Measurements from ENCODE around the gene ZBTB20. TPM values are rescaled to one million over a fixed set of nuclear protein-coding genes. Genes with fewer than 3 reads are reported as not detected.

ZBTB20 gene
- total and polyA plus RNA-seq, 12 donors: 0.57 to 105 (median 86.8) TPM

DNA sequence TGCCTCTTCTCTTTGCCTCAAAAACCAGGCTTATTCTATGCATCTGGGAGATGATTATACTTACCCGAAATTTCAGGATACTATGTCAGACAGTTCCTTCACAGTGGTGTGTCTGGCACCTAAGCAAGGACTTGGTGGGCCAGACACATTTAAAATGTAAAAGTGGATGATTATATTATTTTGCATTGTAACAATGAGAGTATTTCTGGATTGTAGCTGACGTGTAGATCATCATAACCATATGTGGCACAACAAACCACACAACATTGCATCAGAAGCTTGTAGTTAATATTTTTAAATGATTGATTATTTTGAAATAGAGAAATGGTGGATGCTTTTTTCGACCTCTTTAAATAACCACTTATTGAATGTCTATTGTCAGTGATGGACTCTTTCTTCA, 744.2 kb downstream of the ZBTB20 start:
- no peak for ATAC-seq
- TF ChIP-seq, protein P1, sequence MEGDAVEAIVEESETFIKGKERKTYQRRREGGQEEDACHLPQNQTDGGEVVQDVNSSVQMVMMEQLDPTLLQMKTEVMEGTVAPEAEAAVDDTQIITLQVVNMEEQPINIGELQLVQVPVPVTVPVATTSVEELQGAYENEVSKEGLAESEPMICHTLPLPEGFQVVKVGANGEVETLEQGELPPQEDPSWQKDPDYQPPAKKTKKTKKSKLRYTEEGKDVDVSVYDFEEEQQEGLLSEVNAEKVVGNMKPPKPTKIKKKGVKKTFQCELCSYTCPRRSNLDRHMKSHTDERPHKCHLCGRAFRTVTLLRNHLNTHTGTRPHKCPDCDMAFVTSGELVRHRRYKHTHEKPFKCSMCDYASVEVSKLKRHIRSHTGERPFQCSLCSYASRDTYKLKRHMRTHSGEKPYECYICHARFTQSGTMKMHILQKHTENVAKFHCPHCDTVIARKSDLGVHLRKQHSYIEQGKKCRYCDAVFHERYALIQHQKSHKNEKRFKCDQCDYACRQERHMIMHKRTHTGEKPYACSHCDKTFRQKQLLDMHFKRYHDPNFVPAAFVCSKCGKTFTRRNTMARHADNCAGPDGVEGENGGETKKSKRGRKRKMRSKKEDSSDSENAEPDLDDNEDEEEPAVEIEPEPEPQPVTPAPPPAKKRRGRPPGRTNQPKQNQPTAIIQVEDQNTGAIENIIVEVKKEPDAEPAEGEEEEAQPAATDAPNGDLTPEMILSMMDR (IDR thresholded peaks at IDR 0.05): no peak
- 94 to 96% methylated on average over 3 of the region's 3 CpGs for WGBS, 2 donors
- no peaks in the 10 kb centered on the region for H3K9me3 ChIP-seq
- intact Hi-C loops (cut with DNase I): no loop called here
- no peaks in the 10 kb centered on the region for H3K36me3 ChIP-seq
- H3K4me1 ChIP-seq: peaks cover 11 to 72% (median 44%) of the 10 kb centered on the region in 9 donors
- H3K4me3 ChIP-seq: no peak overlapping the region
- H3K27me3 ChIP-seq: no peaks in the 10 kb centered on the region
- no peak overlapping the region for H3K27ac ChIP-seq
- DNase-seq: no peak

- no peak for DNase-seq
- intact Hi-C loops (cut with DNase I): no loop called here
- Histone ChIP-seq H3K36me3 (no peaks in the 10 kb centered on the region), H3K4me3 (no peak overlapping the region), H3K27me3 (no peaks in the 10 kb centered on the region), H3K27ac (peak overlapping the region in 7 of 10 donors; percentile 14 to 73 (median 37)), H3K9me3 (no peaks in the 10 kb centered on the region), H3K4me1 (peaks cover 9 to 58% (median 34%) of the 10 kb centered on the region in 9 donors)
- no peak for ATAC-seq
- TF ChIP-seq, protein P1 (IDR thresholded peaks at IDR 0.05): no peak
- 82 to 86% methylated on average over 3 of the region's 3 CpGs for WGBS, 2 donors
Measured at GRCh38 chr3:114401346-114401745, 745.7 kb downstream of the ZBTB20 start.

DNA sequence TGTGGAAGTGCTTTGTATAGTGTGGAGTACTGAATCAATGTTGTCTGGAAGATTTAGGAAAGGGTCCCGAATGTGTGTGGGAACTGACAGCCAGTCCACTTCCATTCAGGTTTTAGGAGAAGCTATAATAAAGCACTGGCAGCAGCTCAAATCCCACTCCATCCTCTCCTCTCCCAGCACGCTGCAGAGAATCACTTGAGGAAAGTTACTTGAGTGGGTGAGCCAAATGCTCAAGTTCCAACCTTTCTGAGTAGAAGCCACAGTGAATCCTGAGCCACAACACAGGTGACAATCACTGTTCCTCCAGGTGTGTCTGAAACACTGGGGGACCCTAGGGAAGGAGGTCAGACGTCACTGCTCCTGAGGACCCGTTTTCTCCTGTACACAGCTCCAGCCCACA, 746.7 kb downstream of the ZBTB20 start:
- DNase-seq (no peak), ATAC-seq (peak in 7 of 8 donors; percentile 5 to 44 (median 32))
- Histone ChIP-seq H3K4me1 (peaks cover 7 to 57% (median 27%) of the 10 kb centered on the region in 9 donors), H3K36me3 (no peaks in the 10 kb centered on the region), H3K27ac (peak overlapping the region in 7 of 10 donors; percentile 44 to 74 (median 68)), H3K9me3 (no peaks in the 10 kb centered on the region), H3K4me3 (peak overlapping the region in 2 of 10 donors; percentile 12 to 17), H3K27me3 (no peaks in the 10 kb centered on the region)
- intact Hi-C loops (cut with DNase I): no loop called here
- 29 to 32% methylated on average over 4 of the region's 4 CpGs for WGBS, 2 donors
- TF ChIP-seq, protein P1 (IDR thresholded peaks at IDR 0.05): no peak

DNA sequence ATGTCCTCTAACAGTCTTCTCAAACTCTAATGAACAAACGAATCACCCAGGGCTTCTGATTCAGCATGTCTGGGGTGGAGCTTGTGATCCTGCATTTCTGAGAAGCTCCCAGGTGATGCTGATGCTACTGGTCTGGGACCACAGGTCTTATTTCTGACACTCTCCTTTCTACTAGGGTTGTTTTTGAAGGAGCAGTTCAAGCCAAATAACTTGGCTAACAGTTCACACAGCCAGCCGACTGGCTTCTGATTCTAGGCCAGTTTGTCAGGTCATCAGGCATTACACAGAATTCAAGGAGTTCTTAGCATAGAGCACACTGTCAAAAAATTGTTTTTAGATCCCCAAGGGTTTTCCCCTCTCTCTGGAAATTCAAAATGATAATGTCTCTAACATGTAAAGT, 752.5 kb downstream of the ZBTB20 start:
- TF ChIP-seq, protein P1 (IDR thresholded peaks at IDR 0.05): no peak
- DNase-seq (no peak), ATAC-seq (peak in 6 of 8 donors; percentile 13 to 53 (median 27))
- Histone ChIP-seq H3K9me3 (no peaks in the 10 kb centered on the region), H3K27me3 (no peaks in the 10 kb centered on the region), H3K4me3 (no peak overlapping the region), H3K36me3 (no peaks in the 10 kb centered on the region), H3K27ac (peak overlapping the region in 2 of 10 donors; percentile 27 to 39), H3K4me1 (peaks cover 0 to 61% (median 6%) of the 10 kb centered on the region in 9 donors)
- intact Hi-C loops (cut with DNase I): loop anchor here in 1 of 10 donors (10.0 kb wide), 1 partner anchor 190 kb away; no protein-coding TSS in a partner anchor
- WGBS, 2 donors: 43 to 54% methylated on average over 2 of the region's 2 CpGs

Data from heart right ventricle (tissue), 16 donors.